Osteoblast (primary cell): Measurements from ENCODE around the gene ARHGAP30. TPM values are rescaled to one million over a fixed set of nuclear protein-coding genes. Genes with fewer than 3 reads are reported as not detected.

Source experiments
- DNase-seq: peaks from one replicate; pipeline ENCODE4 v3.0.0; 2011; ENCODE audit warnings: low spot score, mixed read lengths; ENCODE audit not compliant: insufficient read length; ENCODE audit errors: missing footprints
- H2AFZ ChIP-seq: 2 replicates; pipeline ENCODE4 v1.6.0; 2011; ENCODE audit warnings: mild to moderate bottlenecking, low read length
- H3K27ac ChIP-seq: 2 replicates; pipeline ENCODE4 v1.5.1; 2011; ENCODE audit warnings: mild to moderate bottlenecking, low read depth, low read length, moderate library complexity
- H3K27me3 ChIP-seq: 2 replicates; pipeline ENCODE4 v1.6.0; 2012; ENCODE audit warnings: mild to moderate bottlenecking, control low read depth, inconsistent platforms, low read length, moderate library complexity; ENCODE audit not compliant: insufficient read depth
- H3K36me3 ChIP-seq: 2 replicates; pipeline ENCODE4 v1.5.1; 2011; ENCODE audit warnings: mild to moderate bottlenecking, low read length, control low read depth, moderate library complexity; ENCODE audit not compliant: insufficient read depth
- H3K4me1 ChIP-seq: 2 replicates; pipeline ENCODE4 v1.5.1; 2011; ENCODE audit warnings: mild to moderate bottlenecking, low read length, control low read depth, moderate library complexity; ENCODE audit not compliant: insufficient read depth
- H3K4me2 ChIP-seq: 2 replicates; pipeline ENCODE4 v1.6.0; 2011; ENCODE audit warnings: mild to moderate bottlenecking, low read length; ENCODE audit not compliant: insufficient read depth
- H3K4me3 ChIP-seq: fragments of 200-600 bp; sonication (generic); 3 replicates; pipeline ENCODE4 v1.5.1; 2012; ENCODE audit warnings: mild to moderate bottlenecking, low read length, inconsistent platforms; ENCODE audit not compliant: insufficient read depth
- H3K79me2 ChIP-seq: 2 replicates; pipeline ENCODE4 v1.6.0; 2012; ENCODE audit warnings: mild to moderate bottlenecking, low read length, control low read depth, inconsistent platforms; ENCODE audit not compliant: insufficient read depth
- H3K9me3 ChIP-seq: 2 replicates; pipeline ENCODE4 v1.5.1; 2011; ENCODE audit warnings: low read depth, low read length, control low read depth
- H4K20me1 ChIP-seq: 2 replicates; pipeline ENCODE4 v1.6.0; 2012; ENCODE audit warnings: mild to moderate bottlenecking, low read length, control low read depth; ENCODE audit not compliant: insufficient read depth
- total RNA-seq: library from RNA; depleted of rRNA; stranded (reverse); fragments of >200 nt; gene quantifications from 2 replicates; pipeline ENCODE4 v1.2.3, GENCODE V29; 2012
- TF ChIP-seq, protein P1 (sequence below): IDR thresholded peaks from 2 replicates; pipeline ENCODE4 v1.5.1; 2011; ENCODE audit warnings: mild to moderate bottlenecking, low read depth, low read length, moderate library complexity; ENCODE audit errors: extremely low read depth

Gene ARHGAP30
- total RNA-seq, 1 donor: under 0.01 TPM

DNA sequence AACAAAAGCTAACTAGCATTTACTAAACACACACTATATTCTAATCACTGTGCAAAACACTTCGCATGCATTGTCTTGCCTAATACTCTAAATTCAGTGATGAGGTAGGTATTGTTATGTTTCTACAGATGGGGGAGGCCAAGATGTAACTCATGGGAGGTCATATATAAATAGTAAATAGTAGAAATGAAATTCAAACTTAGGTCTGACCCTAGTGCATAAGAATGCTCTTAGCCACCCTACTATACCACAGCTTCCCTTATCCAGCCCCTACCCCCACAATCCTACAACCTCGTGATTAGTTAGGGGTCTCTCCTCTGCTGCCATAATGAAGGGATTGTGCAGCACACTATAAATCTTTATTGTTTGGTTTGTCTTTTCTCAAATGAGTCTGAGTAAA, 44.9 kb upstream of the ARHGAP30 start:
- Histone ChIP-seq H3K4me2 (peak overlapping the region; percentile 27), H3K36me3 (peaks cover 3% of the 10 kb centered on the region)
- no peak for DNase-seq

GRCh38 chr1:161113915-161114314, 44.2 kb upstream of the ARHGAP30 start:
- no peak for DNase-seq
- TF ChIP-seq, protein P1, sequence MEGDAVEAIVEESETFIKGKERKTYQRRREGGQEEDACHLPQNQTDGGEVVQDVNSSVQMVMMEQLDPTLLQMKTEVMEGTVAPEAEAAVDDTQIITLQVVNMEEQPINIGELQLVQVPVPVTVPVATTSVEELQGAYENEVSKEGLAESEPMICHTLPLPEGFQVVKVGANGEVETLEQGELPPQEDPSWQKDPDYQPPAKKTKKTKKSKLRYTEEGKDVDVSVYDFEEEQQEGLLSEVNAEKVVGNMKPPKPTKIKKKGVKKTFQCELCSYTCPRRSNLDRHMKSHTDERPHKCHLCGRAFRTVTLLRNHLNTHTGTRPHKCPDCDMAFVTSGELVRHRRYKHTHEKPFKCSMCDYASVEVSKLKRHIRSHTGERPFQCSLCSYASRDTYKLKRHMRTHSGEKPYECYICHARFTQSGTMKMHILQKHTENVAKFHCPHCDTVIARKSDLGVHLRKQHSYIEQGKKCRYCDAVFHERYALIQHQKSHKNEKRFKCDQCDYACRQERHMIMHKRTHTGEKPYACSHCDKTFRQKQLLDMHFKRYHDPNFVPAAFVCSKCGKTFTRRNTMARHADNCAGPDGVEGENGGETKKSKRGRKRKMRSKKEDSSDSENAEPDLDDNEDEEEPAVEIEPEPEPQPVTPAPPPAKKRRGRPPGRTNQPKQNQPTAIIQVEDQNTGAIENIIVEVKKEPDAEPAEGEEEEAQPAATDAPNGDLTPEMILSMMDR: no peak
- Histone ChIP-seq H3K9me3 (no peaks in the 10 kb centered on the region), H3K36me3 (peaks cover 5% of the 10 kb centered on the region), H3K4me2 (no peak overlapping the region), H2AFZ (no peak overlapping the region), H3K79me2 (peaks cover 92% of the 10 kb centered on the region), H3K27me3 (no peaks in the 10 kb centered on the region), H3K4me1 (peaks cover 40% of the 10 kb centered on the region), H3K4me3 (no peak overlapping the region), H4K20me1 (peaks cover 50% of the 10 kb centered on the region), H3K27ac (peak overlapping the region; percentile 98)

More for the DNA sequence above, 44.9 kb upstream of the ARHGAP30 start:
- Histone ChIP-seq H3K9me3 (no peaks in the 10 kb centered on the region), H3K4me1 (peaks cover 47% of the 10 kb centered on the region), H2AFZ (no peak overlapping the region), H3K79me2 (peaks cover 91% of the 10 kb centered on the region), H3K4me3 (no peak overlapping the region), H3K27me3 (no peaks in the 10 kb centered on the region), H4K20me1 (peaks cover 45% of the 10 kb centered on the region), H3K27ac (peak overlapping the region; percentile 98)
- TF ChIP-seq, protein P1: no peak

DNA sequence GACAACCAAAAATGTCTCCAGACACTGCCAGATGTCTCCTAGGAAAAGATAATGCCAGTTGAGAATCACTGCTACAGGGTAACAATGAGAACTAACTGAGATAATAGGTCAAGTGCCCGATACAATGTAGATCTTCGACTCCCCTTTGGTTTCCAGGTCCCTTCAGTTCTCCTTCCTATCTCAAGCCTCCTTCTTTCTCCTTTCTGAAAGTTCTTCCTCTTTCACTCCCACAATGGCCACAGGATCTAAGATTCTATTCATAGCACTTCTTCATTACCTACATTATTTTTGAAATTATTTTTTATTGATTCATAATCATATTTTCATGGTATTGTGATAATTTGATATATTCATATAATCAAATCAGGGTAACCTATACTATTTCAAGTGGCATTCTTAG, 41.8 kb upstream of the ARHGAP30 start:
- peaks cover 56% of the 10 kb centered on the region for H4K20me1 ChIP-seq
- H3K9me3 ChIP-seq: no peaks in the 10 kb centered on the region
- H3K4me1 ChIP-seq: peaks cover 28% of the 10 kb centered on the region
- TF ChIP-seq, protein P1: no peak
- H3K4me2 ChIP-seq: no peak overlapping the region
- H3K27ac ChIP-seq: no peak overlapping the region
- peaks cover 5% of the 10 kb centered on the region for H3K36me3 ChIP-seq
- H3K27me3 ChIP-seq: no peaks in the 10 kb centered on the region
- H3K79me2 ChIP-seq: peaks cover 95% of the 10 kb centered on the region
- DNase-seq: no peak
- no peak overlapping the region for H3K4me3 ChIP-seq
- H2AFZ ChIP-seq: no peak overlapping the region

DNA sequence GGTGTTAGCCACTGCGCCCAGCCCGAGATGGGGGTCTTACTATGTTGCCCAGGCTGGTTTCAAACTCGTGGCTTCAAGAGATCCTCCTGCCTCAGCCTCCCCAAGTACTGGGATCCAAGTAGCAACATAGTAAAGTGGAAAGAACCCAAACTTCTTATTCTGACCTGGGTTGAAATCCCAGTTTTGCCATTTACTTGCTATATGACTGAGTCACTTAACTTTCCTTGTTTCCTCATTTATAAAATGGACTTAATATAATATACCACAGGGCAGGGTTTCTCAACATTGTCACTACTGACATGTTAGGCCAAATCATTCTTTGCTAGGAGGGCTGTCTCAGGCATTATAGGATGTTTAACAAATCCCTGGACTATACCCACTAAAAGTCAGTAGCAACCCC, 41.4 kb upstream of the ARHGAP30 start:
- Histone ChIP-seq H3K4me1 (peaks cover 26% of the 10 kb centered on the region), H3K9me3 (no peaks in the 10 kb centered on the region), H3K4me2 (no peak overlapping the region), H3K27ac (no peak overlapping the region), H4K20me1 (peaks cover 57% of the 10 kb centered on the region), H3K4me3 (no peak overlapping the region), H3K27me3 (no peaks in the 10 kb centered on the region), H3K79me2 (peaks cover 95% of the 10 kb centered on the region), H3K36me3 (peaks cover 5% of the 10 kb centered on the region), H2AFZ (no peak overlapping the region)
- no peak for DNase-seq
- TF ChIP-seq, protein P1: no peak
